GM06990 (cell line): ENCODE data around the gene POLDIP2.

ENCODE experiments used
- DNase-seq: peaks from one replicate; pipeline ENCODE4 v3.0.0-alpha.2; 2011; ENCODE audit not compliant: insufficient read length; ENCODE audit errors: extremely low read depth
- H3K27me3 ChIP-seq: replicated peaks from 2 replicates; pipeline ENCODE4 v1.6.0; 2011; ENCODE audit warnings: low read length; ENCODE audit not compliant: control insufficient read depth, insufficient read depth
- H3K36me3 ChIP-seq: 2 replicates; pipeline ENCODE4 v1.5.1; 2011; ENCODE audit warnings: low read length; ENCODE audit not compliant: control insufficient read depth, insufficient read depth
- H3K4me3 ChIP-seq: replicated peaks from 2 replicates; pipeline ENCODE4 v1.5.1; 2011; ENCODE audit warnings: low read depth, mild to moderate bottlenecking, control low read depth, low read length
- CTCF ChIP-seq: IDR thresholded peaks from 2 replicates; pipeline ENCODE4 v1.5.1; 2011; ENCODE audit warnings: low read length, control low read depth, mild to moderate bottlenecking, inconsistent platforms; ENCODE audit not compliant: insufficient read depth, poor library complexity, severe bottlenecking

Gene POLDIP2

GRCh38 chr17:28357901-28358197 is 522 bp upstream of the POLDIP2 start:
- peaks cover 33% of the 10 kb centered on the region for H3K36me3 ChIP-seq
- H3K4me3 ChIP-seq: peak overlapping the region; percentile 72
- H3K27me3 ChIP-seq: no peaks in the 10 kb centered on the region
- no peak for DNase-seq
- no peak for TF ChIP-seq CTCF

GRCh38 chr17:28350271-28350670 is 7.1 kb downstream of the POLDIP2 start:
- H3K4me3 ChIP-seq: no peak overlapping the region
- H3K27me3 ChIP-seq: no peaks in the 10 kb centered on the region
- TF ChIP-seq CTCF: no peak
- DNase-seq: no peak
- peaks cover 49% of the 10 kb centered on the region for H3K36me3 ChIP-seq

GRCh38 chr17:28348979-28349378 is 8.3 kb downstream of the POLDIP2 start:
- TF ChIP-seq CTCF: no peak
- no peaks in the 10 kb centered on the region for H3K27me3 ChIP-seq
- H3K36me3 ChIP-seq: peaks cover 46% of the 10 kb centered on the region
- no peak overlapping the region for H3K4me3 ChIP-seq
- DNase-seq: no peak

GRCh38 chr17:28347261-28347891 is 10.0 kb downstream of the POLDIP2 start:
- no peak for TF ChIP-seq CTCF
- Histone ChIP-seq H3K36me3 (peaks cover 48% of the 10 kb centered on the region), H3K4me3 (no peak overlapping the region), H3K27me3 (no peaks in the 10 kb centered on the region)
- no peak for DNase-seq

GRCh38 chr17:28346746-28347246 is 10.5 kb downstream of the POLDIP2 start:
- Histone ChIP-seq H3K36me3 (peaks cover 51% of the 10 kb centered on the region), H3K27me3 (no peaks in the 10 kb centered on the region), H3K4me3 (no peak overlapping the region)
- DNase-seq: no peak
- TF ChIP-seq CTCF: no peak

- H3K4me3 ChIP-seq: no peak overlapping the region
- H3K36me3 ChIP-seq: peaks cover 53% of the 10 kb centered on the region
- TF ChIP-seq CTCF: no peak
- no peak for DNase-seq
- H3K27me3 ChIP-seq: no peaks in the 10 kb centered on the region
Observed at GRCh38 chr17:28346199-28346580, 11.1 kb downstream of the POLDIP2 start.
